GM18498 (cell line): ENCODE measurements around the gene QPCT.
A peak's percentile ranks its signal among the peaks of the same experiment; 100 is the strongest.

Source experiments
- ATAC-seq: cut with Tn5 transposase; IDR thresholded peaks from one replicate; pipeline ENCODE4 v1.9.1; 2021; ENCODE audit warnings: mild to moderate bottlenecking, moderate library complexity; ENCODE audit not compliant: unreplicated experiment

The QPCT gene

DNA sequence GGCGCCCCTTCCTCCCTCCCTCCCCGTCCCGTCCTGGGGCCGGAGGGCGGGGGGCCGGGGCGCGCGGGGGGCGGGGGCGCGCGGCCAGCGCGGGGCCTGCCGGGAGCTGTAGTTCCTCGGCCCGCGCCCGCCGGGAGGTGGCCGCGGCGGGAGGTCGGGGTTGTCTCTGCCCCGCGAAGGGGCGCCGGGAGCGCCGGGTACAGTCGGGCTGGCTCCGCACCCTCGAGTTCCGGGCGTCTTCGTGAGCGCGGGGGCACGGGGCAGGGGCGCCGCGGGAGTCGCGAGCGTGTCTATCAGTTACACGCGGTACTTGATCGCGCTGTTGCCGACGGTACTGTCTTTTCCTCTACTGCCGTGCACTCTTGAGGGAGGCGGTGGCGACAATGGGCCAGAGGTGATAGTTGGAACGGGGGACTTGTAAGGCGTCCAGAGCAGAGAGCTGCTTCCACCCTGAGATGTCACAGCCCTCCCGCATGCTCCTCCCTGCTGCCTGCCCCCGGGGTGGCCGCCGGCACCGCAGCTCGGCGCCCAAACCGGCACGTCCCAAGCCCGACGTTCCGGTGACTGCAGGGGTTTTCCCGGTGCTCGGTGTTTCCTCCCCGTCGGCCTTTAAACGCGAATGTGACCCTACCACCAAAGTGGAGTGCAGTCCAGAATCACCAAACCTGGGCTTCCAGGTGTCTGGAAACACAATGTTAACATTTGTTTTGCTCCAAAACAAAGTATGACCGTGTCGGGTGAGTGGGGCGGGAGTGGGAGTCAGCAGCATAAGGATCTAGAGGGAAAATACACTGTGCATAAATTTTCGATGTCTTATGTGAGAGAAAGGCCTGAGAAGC, 19.4 kb upstream of the QPCT start, which contains the start of gene PRKD3:
Gene PRKD3 (minus strand): TSS at position 48 of the 839 bp plus-strand sequence. CDS start 8,309 bp downstream, outside the sequence.
- ATAC-seq = peak; percentile 80

DNA sequence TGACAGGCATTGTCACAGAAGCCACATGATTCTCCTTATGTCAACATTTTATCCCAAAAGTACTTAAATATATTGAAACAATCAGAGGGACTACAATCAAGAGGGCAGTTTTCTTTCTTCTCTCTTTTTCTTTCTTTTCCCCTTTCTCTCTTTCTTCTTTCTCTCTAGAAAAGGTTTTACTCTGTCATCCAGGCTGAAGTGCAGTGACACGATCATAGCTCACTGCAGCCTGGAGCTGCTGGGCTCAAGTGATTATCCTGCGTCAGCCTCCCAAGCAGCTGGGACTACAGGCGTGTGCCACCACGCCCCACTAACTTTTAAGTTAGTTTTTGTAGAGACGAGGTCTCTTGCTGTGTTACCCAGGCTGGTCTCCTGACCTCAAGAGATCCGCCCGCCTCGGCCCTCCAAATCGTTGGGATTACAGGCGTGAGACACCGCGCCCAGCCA, 18.8 kb upstream of the QPCT start:
- ATAC-seq = no peak

DNA sequence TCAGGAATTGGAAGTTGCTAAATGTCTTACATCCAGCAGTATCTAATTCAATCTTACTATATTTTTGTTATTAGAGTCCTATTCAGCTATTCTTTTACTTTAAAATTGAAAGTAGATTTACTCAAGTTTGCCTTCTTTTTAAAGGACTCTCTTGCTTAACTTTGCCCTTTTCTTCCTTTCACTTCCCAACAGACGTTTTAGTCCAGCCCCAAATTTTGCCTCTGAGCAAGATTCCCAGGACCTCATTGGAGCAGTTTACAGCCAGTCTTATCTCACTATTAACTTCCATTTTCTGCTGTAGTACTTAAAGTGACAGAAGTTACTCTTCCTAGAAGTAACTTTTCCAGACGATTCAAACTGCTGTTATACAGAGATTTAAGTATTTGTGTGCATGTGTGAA, 18.1 kb upstream of the QPCT start:
- no peak for ATAC-seq

DNA sequence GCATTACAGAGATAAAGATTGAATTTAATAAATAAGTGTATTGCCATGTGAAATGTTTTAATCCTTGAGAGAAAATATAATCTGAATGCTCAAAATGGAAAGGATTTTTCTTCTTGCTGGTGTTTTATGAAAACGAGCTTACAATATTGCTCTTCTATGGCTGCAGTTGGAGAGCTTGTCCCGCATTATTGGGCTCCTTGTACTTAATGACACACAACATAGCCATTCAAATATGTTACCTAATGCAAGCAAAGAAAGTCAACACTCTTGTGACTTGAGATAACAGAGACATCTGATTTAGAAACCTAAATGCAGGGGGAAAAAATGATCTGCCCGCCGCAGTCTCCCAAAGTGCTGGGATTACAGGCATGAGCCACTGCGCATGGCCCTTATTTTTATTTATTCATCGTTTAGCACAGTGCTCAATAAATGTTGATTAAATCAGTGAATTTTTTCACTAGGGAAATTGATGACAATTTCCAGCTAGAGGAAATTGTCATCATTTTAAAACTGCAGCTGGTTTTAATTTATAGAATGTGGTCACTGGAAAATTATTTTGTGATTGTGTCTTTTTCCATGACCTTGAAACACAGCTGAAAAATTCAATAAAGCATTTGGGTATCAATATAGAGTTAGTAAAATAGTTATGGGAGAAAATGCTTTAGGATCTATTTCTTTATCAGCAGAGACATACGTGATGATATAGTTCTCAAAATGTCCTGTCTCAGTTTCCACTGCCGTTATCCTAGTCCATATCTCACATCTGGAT, 17.4 kb upstream of the QPCT start:
- ATAC-seq = no peak

DNA sequence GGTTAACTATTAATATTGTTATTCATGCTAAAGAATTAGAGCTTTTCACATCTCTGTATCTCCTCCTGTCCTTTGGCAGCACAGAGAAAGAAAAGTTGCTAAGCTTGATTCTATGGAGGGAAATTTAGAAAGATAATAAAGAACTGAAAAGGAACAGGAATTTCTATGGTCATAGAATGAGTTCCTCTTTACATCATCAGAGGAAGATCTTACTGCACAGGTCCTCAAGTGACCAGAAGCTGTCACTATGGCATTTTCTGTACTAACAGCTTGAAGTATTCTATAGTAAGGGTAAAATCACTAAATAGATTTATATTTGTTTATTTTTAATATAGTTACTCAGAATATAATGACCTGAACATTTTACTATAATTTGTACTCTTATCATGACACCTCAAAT, 13.7 kb upstream of the QPCT start:
- ATAC-seq = no peak

DNA sequence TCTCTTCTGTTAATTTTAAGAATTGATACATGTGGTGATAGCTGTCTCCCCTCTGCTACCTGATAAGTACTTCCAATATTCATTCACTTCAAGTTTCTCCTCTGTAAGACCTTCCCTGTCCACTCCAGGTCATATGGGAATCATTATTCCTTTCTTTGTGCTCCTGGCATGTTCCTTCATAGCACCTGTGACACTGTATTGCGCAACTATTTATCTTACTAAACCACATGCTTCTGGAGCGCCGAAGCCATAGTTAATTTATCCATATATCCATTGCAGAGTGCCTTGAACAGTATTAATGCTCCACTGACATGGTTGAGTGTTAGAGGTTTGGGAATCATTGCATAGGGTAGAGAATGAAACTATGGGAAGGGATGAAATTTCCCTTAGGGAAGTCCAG, 11.9 kb upstream of the QPCT start:
- ATAC-seq = no peak

DNA sequence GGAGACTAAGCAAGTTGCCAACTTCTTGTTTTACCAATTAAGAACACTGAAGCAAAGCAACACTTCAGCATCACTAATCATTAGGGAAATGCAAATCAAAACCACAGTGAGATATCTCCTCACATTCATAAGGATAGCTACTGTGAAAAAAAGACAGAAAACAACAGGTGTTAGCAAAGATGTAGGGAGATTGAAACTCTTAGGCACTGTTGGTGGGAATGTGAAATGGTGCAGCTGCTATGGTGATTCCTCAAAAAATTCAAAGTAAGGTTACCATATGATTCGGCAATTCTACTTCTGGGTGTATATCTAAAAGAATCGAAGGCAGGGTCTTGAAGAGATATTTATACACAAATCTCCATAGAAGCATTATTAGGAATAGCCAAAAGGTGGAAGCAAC, 11.2 kb upstream of the QPCT start:
- ATAC-seq = no peak

DNA sequence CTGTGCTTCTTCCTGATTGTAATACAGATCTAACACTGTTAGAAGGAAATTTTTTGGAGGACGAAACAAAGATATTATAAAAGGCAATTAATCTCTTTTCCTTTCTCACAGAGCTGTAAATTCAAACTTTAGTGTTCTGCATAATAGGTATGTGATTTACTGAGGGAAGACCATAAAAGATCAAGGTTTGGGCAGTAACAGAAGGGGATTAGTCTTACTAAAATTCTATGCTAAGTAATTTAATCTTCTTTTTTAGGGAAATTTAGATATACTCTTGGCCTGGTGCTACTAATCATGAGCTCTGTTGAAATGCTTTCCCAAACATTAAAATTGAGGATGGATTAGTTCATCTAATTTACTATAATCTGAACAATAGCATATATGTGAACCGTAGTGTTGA, 8.8 kb upstream of the QPCT start:
- ATAC-seq = no peak

DNA sequence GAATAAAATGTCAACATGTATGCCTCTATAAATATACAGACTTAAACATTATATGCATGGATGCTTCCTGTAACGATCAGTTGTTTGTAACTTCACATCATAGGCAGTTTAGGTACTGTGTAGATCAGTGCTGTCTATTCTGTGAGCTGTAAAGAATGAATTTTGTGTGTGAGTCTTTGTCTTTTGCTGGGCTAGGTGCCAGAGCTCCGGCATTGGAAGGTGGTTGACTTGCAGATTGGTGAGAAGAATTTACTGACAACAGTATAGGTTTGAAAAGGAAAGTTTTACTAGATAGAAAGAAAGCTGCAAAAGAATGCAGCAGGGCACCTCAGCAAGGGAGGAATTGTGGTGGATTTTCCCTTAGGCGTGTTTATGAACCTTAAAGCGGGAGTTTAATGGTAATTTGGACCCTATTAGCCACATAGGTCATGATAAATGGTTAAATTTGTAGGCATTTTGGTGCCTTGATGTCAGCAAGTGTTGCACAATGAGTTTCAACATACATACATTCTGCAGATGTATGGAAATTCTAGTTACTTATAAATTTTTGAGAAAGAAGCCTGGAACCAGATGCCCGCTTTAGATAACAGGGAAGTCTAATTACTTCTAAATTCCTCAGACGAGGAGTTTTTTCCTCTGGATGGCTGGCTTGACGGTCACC, 6.7 kb upstream of the QPCT start:
- no peak for ATAC-seq

DNA sequence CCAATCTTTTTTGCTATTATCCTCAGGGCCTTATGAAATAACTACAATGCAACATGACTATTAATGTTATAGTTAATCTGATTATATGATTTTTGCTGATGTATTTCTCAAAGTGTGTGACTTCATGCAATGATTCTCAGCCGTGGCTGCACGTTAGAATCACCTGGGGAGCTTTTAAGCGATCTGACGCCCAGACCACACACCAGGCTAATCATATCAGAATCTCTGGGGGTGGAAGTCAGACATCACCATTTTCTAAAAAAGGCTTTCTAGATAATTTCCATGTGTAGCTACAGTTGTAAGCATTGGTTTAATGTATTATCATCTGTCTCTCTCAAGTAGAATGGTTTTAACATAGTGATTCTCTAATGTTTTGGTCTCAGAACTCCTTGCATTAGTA, 5.5 kb upstream of the QPCT start:
- ATAC-seq = no peak

DNA sequence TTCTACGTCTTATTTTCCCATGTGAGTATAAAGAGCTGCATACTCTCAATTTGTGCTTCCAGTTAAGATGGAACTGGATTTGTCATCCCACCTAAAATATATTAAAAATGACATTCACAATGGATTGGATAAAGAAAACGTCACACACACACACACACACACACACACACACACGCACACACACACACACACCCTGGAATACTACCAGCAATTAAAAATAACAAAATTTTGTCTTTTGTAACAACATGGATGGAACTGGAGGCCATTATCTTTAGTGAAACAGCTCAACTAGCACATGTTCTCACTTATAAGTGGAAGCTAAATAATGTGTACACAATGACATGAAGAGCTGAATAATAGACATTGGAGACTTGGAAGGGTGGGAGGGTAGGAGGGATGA, 3.8 kb upstream of the QPCT start:
- no peak for ATAC-seq

DNA sequence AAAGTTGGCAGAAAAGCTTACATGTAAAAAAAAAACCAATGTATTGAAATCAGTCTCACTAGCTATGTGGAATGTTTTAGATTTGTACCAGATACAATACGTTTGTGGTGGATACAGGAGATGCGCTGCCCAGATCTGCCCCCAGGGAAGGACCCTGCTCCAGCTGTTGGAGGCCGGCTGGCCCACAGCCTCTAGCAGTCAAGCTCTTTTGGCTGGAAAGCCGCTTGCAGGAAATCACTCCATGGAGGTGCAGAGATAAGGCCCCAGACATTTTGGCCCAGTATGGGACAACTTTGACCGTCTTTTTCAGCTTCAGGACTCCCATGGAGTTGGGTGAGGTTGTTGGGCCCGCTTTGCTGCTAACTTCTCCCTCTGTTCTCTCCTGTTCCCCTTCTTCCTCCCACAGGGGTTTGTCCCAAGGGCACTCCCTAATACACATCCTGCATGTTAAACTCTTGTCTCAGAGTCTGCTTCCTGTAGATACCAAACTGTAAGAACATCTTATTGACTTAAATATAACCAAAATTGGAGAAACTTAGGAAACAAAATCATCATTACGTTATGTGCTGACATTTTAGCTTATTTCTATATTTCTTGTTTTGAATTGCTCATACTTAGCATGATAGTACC, 1.7 kb upstream of the QPCT start:
- no peak for ATAC-seq

DNA sequence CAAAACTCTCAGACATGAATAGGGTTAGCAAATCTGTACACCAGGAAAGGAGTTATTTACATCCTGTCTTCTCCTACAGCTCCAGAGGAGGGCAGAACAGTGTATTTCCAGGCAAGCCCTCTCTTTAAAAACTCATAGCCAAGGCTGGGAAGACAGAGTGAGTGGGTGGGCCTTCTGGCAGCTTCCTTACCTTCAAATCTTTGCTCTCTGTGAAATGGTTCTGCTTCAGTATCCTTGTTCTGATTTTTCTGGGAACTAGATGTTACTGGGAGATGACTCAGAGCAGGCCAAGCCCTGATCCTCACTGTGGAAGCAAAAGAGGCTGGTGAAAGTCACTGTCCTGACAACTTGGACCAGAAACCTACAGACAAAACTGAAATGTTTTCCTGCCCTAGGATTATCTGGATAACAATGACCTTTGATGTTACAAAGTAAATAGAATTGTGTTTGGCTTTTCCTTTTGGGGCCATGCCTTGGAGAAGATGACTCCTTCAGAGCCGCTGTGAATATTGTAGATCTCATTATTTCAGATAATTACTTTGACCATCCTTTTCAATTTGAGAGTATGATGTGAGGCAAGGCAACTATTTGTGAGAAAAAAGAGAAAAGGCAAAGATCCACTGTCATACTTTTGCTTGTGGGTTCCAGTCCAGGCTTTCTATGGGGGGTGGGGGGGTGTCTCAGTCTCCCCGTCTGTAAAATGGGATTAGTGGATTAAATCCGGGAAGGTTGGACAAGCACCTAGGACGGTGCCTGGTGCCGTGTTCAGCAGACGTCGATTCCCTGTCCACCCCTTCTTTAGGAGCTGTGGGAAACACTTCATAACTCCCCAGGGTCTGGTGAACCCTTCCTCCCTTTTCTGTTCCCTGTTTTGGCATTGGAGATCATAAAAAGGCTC, 644 bp upstream of the QPCT start:
- ATAC-seq = no peak

DNA sequence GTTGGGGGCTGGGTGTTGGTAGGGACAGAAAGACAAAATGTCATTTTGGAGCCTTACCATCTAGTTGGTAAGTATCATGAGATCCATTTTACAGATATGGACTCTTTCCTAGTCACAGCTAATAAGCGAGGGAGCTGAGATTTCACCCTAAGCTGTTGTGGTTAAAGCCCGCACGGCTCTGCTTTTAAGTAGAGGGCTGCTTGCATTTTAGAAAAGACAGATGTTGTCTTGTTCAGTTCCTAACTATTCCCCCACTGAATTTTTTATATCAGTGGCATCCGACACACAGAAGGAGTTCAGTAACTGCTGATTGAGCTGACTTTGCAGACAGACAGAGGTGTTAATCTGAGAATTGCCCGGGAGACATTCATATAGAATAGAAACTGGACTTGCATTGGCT, 3.7 kb downstream of the QPCT start:
- ATAC-seq = no peak

DNA sequence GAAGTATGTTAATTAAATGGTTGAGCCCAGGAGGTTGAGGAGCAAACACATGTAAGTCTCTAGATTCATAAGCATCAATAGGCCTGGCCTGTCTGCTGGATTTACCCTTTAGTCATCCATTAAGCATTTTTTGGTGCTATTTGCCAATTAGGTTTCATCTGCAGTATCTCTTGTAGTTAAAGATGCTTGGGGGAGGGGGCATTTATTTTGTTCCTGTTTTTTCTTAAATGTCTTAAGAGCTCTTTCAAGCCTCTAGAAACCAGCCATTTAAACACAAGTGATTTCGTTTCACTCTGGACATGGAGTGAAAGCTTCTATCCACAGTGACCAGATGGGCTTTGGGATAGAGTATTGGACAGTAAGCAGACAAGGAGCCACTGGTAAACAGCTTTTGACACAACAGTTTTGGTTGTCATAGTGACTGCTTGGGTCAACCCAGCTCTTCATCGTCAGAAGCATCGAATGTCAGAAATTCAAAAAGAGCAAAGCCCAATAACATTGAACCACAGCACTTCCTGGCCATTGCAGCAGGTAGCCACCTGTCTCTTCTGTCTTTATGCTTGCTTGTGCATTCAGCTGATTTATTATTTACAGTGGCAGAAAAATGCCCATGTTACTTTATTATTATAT, 4.9 kb downstream of the QPCT start:
- peak; percentile 24 for ATAC-seq

DNA sequence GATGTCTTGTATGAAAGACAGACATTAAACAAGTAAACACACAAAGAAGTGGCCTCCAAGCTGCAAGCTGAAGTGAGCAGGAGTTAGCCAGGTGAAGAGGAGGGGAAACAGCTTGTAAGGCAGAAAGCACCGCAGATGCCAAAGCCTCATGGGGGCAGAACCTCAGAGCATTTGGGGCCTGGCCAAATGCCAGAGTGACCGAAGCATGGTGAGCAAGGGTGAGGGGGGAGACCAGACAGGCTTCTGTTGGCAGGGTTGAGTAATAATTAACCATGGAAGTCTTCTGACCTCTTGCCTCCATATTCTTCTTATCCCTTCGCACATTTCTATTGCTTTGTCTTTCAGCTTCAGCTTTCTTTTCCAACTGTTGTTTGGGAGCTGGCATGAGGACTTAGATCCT, 5.6 kb downstream of the QPCT start:
- ATAC-seq = peak; percentile 62

DNA sequence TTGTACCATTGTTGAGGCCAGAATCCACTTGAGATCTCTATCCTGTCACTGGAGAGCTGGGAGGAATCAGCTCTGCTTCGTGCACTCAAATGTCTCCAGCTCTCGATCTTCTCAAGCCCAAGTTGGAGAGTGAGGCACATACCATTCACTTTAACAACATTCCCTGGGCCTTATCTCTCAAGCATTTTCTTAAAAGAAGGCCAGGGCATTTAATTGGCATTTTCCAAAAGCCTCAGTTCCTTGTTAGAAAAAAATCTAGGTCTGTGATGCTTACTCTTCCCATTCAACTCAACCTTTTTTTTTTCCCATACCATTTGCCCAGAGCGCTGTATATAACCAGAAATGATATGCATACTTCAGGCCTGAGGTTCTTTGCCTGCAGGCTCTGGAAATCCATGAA, 10.1 kb downstream of the QPCT start:
- ATAC-seq = no peak

DNA sequence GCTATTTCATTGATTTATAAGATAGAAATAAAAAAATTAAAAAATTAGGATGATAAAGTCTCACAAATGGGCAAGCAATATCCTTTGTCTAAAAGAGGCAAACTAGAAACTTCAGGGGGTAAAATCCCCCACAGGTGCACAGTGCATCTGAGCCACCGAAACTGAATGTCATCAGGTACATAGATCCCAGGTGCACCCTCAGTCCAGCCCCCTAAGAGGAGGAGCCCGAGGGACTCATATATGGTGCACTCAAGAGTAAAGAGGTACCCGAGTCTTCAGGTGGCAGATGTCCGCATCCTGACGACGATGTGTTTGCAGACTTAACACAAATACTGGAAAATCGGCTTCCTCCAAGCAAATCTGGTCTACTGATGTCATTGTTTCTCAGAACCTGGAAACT, 11.3 kb downstream of the QPCT start:
- no peak for ATAC-seq

DNA sequence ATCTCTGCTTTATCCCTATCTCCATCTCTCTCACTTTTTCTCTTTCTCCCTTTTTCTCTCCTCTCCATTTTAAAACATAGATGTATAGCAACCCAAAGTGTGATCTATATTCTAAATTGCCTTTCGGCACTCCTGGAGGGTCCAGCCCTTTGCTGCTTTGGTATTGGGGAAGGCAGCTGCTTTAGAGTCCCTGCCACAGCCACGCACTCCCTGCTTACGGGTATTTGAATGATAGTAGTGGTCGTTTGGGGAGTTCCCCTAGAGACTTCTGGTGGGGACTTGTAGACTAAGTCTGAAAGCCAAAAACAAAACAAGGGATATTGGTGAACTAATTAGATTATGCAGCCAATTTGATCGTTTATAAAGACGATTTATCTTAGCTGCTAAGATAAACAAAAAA, 11.9 kb downstream of the QPCT start:
- no peak for ATAC-seq

DNA sequence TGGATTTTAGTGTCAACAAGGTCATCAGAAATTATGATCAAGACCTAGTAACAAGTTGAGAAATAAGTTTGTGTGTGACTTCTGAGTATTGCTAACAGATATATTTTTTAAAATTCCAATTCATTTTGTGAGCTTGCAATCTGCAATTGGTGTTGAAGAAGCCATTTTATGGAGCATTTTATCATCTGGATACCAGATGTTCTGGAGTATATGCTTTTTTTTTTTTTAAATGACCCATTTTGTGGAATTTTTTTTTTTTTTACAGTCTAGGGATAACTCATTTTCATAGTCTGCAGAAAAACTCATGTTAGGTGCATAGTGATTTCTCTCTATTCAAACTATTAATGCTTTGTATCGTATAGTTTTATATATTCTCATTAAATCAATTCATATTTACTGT, 12.6 kb downstream of the QPCT start:
- no peak for ATAC-seq
